Right ventricle myocardium superior (tissue), 1 donor: ENCODE measurements around the gene CTNNA1. TPM values are rescaled to one million over a fixed set of nuclear protein-coding genes. Genes with fewer than 3 reads are reported as not detected.
"Not testable (repeated sequence)": the region's sequence is repeated elsewhere in the genome, so short reads cannot be mapped to it uniquely, and the experiment has no call there.

Experiments used
- ATAC-seq: fragments of 200-7000 bp; cut with Tn5 transposase; one replicate; pipeline ENCODE4 v1.9.1; 2020; ENCODE audit warnings: mild to moderate bottlenecking; ENCODE audit not compliant: poor library complexity
- DNase-seq: peaks from one replicate; pipeline ENCODE4 v3.0.0-alpha.2; 2020
- intact Hi-C: fragments of 100-400 bp; cut with DNase I; formaldehyde crosslinking; loops from one replicate; pipeline ENCODE4 v1.11.2; 2022
- total RNA-seq: library from RNA; stranded (reverse); fragmentation: NEBNext Ultra II Directional; extraction: Animal tissue kit (Norgen Biotek cat#: 25700); gene quantifications from one replicate; pipeline ENCODE4 v1.2.1, GENCODE V29; 2021
- donor health status: DM: no; HTN: yes; CAD: no; lungs with severe emphysema.

Gene CTNNA1
- total RNA-seq, 1 donor from 2014 or later, result 297 TPM

DNA sequence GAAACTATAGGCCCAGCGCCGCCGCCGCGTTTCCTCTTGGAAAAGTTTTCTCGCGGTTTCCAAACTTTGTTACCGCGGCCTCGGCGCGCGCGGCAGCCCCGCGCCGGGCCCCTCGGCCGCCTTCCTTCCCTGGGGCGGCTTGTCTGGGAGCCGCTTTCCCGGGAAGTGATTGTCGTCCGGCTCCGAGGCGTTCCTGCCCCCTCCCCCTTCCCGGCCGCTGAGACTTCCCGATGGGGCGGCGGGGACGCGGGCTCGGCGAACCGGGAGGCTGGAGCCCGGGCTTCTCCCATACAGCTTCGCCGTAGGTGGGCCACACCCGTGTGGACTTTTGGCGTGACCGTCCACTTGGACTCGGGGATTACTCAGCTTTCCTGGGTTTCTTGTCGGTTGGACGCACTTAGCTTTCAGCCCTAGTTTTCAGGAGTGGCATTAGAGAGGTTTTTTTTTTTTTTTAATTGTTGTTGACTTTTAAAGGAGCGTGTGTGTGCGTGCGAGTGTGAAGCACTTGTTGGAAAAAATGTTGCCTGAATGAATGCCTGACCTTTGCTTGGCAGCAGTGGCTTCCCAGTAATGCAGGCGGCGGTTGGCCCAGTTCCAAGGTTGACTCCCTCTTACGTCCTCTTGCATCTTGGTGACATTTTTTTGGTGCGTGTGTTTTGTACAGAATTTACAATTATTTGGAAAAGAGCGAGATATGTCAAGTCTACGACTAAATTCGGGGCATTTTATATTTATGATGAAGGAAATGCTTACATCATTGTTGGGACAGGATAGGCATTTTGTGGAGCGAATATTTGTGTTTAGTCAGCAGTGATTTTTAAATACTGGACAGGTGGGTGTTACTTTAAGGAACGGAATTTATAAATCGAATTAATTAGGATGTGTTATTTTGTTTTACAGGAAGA is 821 bp downstream of the CTNNA1 start:
- intact Hi-C loops, result no loop called here
- DNase-seq (peak; percentile 97), ATAC-seq (peak; percentile 76)

DNA sequence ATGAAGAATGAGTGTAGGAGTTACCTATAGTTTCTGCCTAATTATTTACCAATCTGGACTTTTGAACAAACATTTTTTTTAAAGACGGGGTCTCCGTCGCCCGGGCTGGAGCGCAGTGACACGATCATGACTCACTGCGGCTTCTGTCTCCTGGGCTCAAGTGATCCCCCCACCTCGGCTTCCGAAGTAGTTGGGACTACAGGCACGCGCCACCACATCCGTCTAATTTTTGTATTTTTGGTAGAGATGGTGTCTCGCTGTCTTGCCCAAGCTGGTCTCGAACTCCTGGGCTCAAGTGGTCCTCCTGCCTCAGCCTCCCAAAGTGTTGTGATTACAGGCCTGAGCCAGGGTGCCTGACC is 1.5 kb downstream of the CTNNA1 start:
- intact Hi-C loops, result no loop called here
- ATAC-seq, result no peak
- no peak for DNase-seq

DNA sequence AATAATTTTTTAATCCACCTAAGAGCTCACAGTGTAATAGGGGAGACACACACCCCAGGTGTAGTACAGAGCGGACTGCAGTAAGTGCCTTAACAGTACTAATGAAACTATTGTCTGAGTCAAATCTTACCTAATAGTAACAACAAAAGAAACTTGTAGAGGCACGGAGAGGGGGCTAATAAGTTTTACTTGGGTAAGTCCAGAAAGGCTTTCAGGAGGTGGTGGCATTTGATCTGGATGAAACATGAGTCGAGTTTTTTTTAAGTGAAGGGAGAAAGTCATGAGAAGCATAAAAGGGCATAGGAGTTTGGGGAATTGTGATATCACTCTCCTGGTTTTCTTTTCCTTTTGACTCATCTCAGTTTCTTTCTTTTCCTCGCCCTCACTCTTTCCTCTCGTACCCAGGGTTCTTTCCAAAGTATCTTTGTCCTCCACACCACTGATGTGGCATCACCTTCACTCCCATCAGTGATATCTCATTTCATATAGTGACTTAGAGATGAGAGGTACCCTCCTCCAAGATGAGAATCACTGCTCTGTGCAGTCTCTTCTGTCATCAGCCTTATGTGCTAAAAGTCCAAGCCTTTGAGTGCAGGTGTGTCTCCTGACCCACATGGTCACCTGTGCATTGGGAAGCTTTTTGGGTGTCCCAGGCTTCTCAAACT is 2.0 kb downstream of the CTNNA1 start:
- intact Hi-C loops, result no loop called here
- ATAC-seq (no peak), DNase-seq (no peak)

DNA sequence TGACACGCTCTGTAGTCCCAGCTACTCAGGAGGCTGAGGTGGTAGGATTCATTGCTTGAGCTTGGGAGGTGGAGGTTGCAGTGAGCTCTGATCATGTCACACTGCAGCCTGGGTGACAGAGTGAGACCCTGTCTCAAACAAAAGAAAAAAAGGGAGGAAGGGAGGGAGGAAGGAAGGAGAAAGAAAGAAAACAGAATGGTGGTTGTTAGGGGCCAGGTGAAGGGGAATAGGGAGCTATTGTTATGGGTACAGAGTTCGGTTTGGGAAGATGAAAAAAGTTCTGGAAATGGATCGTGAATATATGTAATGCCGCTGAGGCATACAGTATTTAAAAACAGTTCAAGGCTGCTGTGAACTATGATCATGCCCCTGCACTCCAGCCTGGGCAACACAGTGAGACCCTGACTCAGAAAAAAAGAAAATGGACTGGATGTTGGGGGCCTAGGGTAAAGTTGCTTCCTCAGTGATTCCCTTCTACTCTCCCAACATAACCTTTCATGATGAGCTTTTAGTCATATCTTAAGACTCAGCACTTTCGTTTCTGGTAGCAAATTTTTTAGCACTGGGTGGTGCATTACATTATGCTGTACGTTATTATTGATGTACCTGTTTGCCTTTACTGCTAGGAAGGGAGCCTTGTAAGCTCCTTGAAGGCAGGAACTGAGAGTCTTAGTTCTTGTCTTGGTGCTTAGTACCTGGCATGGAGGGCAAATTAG is 4.0 kb downstream of the CTNNA1 start:
- DNase-seq (no peak), ATAC-seq (no peak)
- intact Hi-C loops, result no loop called here

DNA sequence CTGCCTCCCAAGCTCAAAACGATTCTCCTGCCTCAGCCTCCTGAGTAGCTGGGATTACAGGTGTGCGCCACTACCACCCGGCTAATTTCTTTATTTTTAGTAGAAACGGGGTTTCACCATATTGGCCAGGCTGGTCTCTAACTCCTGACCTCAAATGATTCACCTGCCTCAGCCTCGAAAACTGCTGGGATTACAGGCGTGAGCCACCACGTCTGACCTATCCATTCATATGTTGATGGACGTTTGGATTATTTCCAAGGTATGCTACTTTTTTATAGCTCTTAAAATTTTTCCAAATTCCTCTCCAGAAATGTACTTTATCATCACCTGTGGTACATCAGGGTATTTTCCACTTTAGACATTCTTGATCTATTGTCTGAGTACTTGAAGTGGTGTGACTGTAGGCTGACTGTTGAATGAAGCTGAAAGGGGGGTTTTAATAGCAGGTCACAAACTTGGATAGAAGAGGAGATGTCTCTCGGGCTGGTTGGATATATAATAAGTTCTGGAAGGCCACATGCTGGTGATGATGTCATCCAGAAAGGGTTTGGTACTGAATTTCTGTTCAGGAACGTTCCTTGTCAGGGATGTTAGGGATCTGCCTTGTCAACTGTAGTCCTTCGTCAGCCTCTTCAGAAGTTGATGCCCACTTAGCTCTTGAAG is 7.4 kb downstream of the CTNNA1 start:
- no peak for DNase-seq
- intact Hi-C loops, result no loop called here
- no peak for ATAC-seq

DNA sequence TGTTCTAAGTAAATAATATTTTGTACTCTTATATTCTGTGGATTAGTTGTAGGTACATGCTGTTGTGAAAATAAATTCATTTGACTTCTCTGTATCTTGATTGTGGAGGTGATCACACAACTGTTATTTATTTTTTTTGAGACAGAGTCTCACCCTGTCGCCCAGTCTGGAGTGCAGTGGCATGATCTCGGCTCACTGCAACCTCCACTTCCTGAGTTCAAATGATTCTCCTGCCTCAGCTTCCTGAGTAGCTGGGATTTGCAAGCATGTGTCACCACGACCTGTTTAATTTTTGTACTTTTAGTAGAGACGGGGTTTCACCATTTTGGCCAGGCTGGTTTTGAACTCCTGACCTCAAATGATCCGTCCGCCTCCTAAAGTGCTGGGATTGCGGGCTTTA is 7.9 kb downstream of the CTNNA1 start:
- intact Hi-C loops, ATAC-seq, DNase-seq: not testable (repeated sequence)

DNA sequence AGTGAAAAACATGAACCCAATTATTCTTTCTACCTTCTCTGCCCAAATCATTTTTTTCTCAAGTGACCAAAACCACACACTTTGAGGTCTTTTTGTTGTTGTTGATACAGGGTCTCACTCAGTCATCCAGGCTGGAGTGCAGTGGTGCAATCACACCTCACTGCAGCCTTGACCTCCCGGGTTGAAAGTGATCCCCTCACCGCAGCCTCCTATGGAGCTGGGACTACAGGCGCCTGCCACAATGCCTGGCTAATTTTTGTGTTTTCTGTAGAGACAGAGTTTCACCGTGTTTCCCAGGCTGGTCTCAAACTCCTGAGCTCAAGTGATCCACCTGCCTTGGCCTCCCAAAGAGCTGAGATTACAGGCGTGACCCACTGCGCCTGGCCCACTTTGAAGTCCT is 8.4 kb downstream of the CTNNA1 start:
- DNase-seq, ATAC-seq, intact Hi-C loops: not testable (repeated sequence)

DNA sequence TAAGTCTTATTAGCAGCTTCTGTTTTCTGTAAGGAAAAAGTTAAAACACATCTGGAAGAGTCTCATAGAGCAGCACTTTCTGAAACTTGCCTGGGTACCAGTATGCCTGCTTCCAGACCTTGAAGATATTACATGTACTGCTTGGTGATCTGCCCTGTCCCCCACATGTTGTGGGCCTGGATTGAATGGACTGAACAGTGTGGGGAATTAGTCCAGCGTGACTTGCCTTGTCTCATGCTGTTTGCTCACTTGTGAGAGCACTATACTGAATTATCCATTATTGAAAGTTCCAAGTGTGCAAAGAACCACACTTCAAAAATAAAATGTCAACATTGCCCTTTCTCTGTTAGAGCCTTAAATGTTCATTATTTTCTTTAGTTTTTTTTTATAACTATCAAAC is 8.9 kb downstream of the CTNNA1 start:
- no peak for DNase-seq
- intact Hi-C loops, result no loop called here
- ATAC-seq, result no peak

DNA sequence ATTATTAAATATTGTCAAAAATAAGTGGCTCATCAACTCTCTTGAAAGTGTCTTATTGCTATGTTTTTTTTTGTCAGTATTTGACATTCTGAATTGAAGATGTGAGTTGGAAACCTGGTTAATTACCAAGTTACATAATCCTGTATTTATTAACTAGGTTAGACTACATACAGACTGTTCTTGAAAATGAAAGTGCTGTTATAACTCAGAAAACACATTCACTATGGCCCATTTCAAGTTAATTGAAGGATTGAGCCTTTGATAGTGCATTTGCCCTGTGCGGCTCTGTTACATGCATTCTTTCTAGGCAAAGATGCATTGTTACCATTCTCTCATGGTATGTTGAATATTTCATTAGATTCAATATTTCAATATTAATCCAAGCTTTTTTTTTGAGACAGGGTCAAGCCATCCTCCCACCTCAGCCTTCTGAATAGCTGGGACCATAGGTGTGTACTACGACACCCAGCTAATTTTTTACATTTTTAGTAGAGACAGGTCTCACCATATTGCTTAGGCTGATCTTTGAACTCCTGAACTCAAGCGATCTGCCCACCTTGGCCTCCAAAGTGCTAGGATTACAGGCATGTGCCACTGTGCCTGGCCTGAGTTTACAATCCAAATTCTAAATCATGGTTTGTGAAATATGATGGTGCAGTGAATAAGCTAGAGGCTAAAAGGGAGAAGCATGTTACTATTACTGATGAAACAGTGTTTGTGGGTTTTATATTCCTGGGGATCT is 10.0 kb downstream of the CTNNA1 start:
- DNase-seq (no peak), ATAC-seq (no peak)
- intact Hi-C loops, result no loop called here

DNA sequence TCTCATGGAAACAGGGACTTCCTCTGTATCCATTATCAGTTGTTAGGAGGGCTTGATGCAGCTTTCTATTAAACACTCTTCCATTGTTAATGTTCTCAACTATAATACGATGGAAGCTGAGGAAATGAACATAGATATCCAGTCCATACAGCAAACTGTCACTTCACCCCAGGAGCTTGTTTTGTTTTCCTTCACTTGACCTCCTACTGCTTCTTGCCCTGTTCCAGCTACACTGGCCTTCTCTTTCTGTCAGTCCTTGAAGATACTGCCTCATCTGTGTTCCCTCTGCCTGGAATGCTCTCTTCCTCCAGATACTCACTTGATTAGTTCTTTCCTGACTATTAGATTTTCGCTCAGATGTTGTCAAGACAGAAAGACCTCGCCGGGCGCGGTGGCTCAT is 17.1 kb downstream of the CTNNA1 start:
- intact Hi-C loops, result no loop called here
- ATAC-seq (no peak), DNase-seq (no peak)

DNA sequence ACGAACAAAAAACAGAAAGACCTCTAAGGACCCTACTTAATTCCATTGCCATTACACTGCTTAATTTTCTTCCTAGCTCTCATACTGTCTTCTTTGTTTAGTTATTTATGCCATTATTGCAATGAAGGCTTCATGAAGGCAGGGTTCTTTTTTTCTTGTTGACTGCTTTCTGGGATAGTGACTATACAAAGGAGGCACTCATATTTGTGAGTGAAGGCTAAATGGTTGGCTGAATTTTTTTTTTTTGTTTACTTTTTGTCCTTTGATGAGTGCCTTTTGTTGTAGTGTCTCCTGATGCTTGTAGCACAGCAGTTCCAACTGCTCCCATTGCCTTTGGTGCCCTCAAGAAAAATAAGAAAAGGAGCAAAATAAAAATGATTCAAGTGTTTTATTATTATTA is 17.8 kb downstream of the CTNNA1 start:
- no peak for DNase-seq
- intact Hi-C loops, result no loop called here
- ATAC-seq, result no peak

DNA sequence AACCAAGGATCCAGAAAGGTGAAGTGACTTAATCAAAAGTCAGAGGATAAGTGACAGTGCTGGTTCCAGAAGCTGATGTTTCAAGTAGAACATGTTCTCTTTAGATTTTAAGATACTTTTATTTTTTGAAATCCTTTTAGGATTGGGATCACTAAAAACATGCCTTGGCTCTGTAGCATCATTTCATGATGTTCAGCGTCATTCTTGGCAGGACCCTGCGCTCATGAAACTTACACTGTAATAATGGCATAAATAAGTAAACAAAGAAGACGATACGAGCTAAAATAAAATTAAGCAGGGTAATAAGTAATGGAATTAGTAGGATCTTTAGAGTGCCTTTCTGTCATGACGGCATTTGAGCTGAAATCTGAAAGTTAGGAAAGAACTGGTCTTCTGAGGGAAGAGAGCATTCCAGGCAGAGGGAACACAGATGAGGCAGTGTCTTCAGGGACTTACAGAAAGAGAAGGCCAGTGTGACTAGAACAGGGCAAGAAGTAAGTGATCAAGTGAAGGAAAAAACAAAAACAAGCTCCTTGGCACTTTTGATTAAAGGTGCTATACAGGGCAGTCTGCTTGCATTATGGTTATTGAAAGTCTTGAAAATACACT is 19.9 kb downstream of the CTNNA1 start:
- ATAC-seq, result peak; percentile 32
- DNase-seq, result no peak
- intact Hi-C loops, result no loop called here

DNA sequence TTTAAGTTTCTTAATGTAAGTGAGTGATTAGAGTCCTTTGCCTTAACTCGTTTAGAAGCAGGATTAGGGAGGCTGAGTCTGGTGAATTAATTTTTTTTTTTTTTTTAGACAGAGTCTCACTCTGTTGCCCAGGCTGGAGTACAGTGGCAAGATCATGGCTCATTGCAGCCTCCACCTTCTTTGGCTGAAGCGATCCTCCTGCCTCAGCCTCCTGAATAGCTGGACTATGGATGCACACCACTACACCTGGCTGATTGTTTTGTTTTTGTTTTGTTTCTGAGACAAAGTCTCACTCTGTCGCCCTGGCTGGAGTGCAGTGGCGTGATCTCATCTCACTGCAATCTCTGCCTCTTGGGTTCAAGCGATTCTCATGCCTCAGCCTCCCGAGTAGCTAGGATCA is 20.4 kb downstream of the CTNNA1 start:
- ATAC-seq, DNase-seq, intact Hi-C loops: not testable (repeated sequence)

DNA sequence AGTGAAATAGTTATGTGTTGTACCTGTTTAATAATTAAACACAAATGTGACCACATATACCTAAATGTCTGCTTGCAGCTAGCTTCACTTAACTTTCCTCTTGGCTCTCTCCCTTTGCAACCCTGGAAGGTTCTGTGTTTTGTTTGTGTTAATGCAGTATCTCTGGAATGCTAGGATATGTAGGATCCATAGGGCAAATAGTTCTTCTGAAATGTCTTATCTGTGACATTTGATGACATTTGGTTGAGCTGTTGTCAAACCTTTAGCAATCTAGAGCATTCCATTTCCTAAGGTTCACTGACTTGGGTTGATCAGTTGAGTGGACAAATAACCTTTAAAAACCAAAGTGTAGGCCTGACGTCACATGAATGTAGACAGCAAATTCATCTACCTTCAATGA is 21.8 kb downstream of the CTNNA1 start:
- ATAC-seq, result no peak
- intact Hi-C loops, result no loop called here

DNA sequence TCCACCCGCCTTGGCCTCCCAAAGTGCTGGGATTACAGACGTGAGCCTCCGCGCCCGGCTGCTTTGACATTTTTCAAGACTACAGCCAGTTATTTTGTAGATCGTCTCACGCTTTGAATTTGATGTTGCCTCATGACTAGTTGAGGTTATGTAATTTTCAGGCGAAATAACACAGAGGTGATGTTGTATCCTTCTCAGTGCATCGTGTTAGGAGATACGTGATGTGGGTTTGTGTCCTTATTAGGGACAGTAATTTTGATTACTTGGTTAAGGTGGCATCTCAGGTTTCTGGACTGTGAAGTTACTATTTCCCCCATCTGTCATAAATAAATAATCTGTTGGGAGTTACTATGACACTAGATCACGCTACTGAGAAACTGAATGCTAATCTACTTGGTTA is 25.0 kb downstream of the CTNNA1 start:
- ATAC-seq, result no peak
- intact Hi-C loops, result no loop called here
- DNase-seq, result no peak

More for the DNA sequence above, 21.8 kb downstream of the CTNNA1 start:
- DNase-seq, result no peak

DNA sequence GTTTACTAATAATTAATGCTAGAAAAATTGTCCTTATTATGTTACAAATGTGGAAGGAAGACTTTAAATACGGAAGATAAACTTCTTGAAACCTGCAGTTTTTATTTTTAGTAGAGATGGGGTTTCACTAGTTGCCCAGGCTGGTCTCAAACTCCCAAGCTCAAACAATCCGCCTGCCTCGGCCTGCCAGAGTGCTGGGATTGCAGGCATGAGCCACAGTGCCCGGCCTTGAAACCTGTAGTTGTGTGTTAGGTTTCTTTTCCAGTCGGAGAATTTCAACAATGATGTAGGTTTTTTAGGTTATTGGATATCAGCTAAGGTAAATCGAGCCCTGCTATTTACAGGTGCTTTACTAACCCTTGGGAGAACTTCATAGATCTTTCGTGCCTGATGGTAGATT is 30.8 kb downstream of the CTNNA1 start:
- ATAC-seq (no peak), DNase-seq (no peak)
- intact Hi-C loops, result no loop called here

DNA sequence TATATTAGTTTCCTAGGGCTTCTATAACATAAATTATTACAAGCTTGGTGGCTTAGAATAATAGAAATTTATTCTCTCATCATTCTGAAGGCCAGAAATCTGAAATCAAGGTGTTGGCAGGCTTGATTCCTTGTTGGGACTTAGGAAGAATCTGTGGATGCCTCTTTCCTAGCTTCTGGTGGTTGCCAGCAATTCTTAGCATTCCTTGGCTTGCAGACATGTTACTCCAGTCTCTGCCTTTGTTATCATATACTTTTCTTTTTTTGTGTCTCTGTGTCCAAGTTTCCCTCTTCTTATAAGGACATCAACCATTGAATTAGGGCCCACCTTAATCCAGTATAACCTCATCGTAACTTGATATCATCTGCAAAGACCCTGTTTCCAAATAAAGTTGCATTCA is 31.4 kb downstream of the CTNNA1 start:
- ATAC-seq (peak; percentile 32), DNase-seq (no peak)
- intact Hi-C loops, result no loop called here

DNA sequence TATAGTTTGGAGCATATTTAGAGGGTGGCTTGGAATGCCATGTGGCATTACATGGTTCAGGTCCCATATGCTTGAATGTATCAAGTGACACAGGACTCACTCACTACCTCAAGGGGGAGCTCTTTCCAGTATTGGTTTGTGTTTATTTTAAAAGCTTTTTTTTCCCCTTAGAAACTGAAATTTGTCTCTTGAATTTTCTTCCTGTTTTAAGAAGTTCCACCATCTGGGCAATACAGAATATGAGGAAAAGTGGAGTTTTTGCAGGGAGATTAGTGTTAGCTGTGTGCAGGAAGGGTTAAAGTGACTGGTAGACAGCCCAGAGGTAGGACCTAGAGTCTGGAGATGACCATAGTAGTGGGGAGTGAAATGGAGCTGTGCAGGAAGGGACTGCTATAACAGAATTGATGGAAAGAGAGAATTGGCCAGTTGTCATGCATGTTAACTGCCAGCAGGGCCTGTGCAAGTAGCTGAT is 36.6 kb downstream of the CTNNA1 start:
- DNase-seq (no peak), ATAC-seq (peak; percentile 37)
- intact Hi-C loops, result no loop called here
